ENCODE data around the gene TULP1. TPM values are rescaled to one million over a fixed set of nuclear protein-coding genes. Genes with fewer than 3 reads are reported as not detected.

TULP1 gene
- total RNA-seq, 2 experiments from 2014 or later = not detected

DNA sequence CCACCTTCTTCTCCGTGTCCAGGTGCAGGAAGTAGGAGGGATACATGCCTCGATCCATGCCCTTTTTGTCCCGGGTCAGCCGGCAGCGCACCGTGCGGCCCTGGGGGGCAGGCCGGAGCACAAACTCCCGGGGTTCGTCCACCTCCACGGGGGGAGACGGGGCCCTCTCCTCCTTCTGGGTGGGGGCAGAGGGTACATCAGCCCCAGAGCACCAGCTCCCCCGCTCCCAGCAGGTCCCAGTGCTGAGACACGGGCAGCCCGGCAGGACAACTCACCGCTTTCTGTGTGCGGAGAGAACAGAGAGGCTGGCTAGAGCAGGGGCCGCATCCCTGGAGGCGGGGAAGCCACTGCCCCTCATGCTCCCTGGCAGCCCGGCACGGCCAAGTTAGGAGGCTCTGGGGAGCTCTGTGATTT, 6.7 kb downstream of the TULP1 start:
- ChIA-PET POLR2A (no interaction called here), CTCF (no interaction called here)
- TF ChIP-seq, protein P1, sequence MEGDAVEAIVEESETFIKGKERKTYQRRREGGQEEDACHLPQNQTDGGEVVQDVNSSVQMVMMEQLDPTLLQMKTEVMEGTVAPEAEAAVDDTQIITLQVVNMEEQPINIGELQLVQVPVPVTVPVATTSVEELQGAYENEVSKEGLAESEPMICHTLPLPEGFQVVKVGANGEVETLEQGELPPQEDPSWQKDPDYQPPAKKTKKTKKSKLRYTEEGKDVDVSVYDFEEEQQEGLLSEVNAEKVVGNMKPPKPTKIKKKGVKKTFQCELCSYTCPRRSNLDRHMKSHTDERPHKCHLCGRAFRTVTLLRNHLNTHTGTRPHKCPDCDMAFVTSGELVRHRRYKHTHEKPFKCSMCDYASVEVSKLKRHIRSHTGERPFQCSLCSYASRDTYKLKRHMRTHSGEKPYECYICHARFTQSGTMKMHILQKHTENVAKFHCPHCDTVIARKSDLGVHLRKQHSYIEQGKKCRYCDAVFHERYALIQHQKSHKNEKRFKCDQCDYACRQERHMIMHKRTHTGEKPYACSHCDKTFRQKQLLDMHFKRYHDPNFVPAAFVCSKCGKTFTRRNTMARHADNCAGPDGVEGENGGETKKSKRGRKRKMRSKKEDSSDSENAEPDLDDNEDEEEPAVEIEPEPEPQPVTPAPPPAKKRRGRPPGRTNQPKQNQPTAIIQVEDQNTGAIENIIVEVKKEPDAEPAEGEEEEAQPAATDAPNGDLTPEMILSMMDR (IDR thresholded peaks at IDR 0.05) = no peak
- Mint-ChIP-seq H3K9me3 (no peaks in the 10 kb centered on the region), H3K36me3 (ENCODE audit: low read depth) (no peaks in the 10 kb centered on the region), H3K27ac (no peak overlapping the region), H3K4me3 (no peak overlapping the region), H3K27me3 (peaks cover 14% of the 10 kb centered on the region), H3K4me1 (ENCODE audit: low read depth) (no peaks in the 10 kb centered on the region)
- intact Hi-C loops (cut with DNase I, micrococcal nuclease) = no loop called here
- H3K9me3 ChIP-seq (ENCODE audit: control insufficient read depth in 1 of 2, insufficient read depth in 1 of 2, low read length in 2 of 2) = no peaks in the 10 kb centered on the region
- no peak overlapping the region for H3K27ac ChIP-seq (ENCODE audit: low read depth in 1 of 2, low read length in 2 of 2)
- H3K4me3 ChIP-seq (ENCODE audit: low read length) = no peak overlapping the region
- H3K4me1 ChIP-seq (ENCODE audit: insufficient read depth, low read length) = no peaks in the 10 kb centered on the region
- H3K36me3 ChIP-seq (ENCODE audit: insufficient read depth, low read length) = no peaks in the 10 kb centered on the region
- ATAC-seq (ENCODE audit: poor library complexity) (no peak), DNase-seq (no peak)
- peaks cover 10 to 19% of the 10 kb centered on the region in 2 experiments for H3K27me3 ChIP-seq (ENCODE audit: control insufficient read depth in 1 of 2, insufficient read depth in 2 of 2, low read length in 2 of 2)

DNA sequence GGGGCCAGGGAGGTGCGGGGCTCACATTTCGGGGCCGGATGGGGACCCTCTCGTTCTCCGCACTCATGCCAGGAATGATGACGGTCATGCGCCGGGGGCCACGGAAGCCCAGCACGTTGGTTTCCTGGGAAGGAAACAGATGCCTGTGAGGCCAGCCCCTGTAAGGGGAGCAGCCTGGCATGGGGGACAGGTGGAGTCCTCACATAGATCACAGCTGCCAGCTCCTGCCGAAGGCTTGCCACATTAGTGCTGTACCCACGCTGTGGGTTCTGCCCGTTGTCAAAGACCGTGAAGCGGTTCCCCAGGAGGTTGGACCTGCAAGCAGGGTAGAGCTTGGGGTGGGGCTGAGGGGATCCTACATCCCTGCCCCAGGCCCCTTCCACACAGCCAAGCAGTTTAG, 9.2 kb downstream of the TULP1 start:
- ATAC-seq (ENCODE audit: poor library complexity) (no peak), DNase-seq (no peak)
- Histone ChIP-seq H3K4me1 (ENCODE audit: insufficient read depth, low read length) (peaks cover 6% of the 10 kb centered on the region), H3K27me3 (ENCODE audit: control insufficient read depth in 1 of 2, insufficient read depth in 2 of 2, low read length in 2 of 2) (peaks cover 7 to 19% of the 10 kb centered on the region in 2 experiments), H3K27ac (ENCODE audit: low read depth in 1 of 2, low read length in 2 of 2) (no peak overlapping the region), H3K4me3 (ENCODE audit: low read length) (no peak overlapping the region), H3K9me3 (ENCODE audit: control insufficient read depth in 1 of 2, insufficient read depth in 1 of 2, low read length in 2 of 2) (no peaks in the 10 kb centered on the region), H3K36me3 (ENCODE audit: insufficient read depth, low read length) (no peaks in the 10 kb centered on the region)
- Mint-ChIP-seq H3K27me3 (peaks cover 28% of the 10 kb centered on the region), H3K27ac (no peak overlapping the region), H3K9me3 (no peaks in the 10 kb centered on the region), H3K4me1 (ENCODE audit: low read depth) (peaks cover 7% of the 10 kb centered on the region), H3K4me3 (no peak overlapping the region), H3K36me3 (ENCODE audit: low read depth) (no peaks in the 10 kb centered on the region)
- TF ChIP-seq, protein P1 (IDR thresholded peaks at IDR 0.05) = no peak
- intact Hi-C loops (cut with DNase I, micrococcal nuclease) = no loop called here
- CTCF ChIA-PET = no interaction called here
- POLR2A ChIA-PET = no interaction called here

DNA sequence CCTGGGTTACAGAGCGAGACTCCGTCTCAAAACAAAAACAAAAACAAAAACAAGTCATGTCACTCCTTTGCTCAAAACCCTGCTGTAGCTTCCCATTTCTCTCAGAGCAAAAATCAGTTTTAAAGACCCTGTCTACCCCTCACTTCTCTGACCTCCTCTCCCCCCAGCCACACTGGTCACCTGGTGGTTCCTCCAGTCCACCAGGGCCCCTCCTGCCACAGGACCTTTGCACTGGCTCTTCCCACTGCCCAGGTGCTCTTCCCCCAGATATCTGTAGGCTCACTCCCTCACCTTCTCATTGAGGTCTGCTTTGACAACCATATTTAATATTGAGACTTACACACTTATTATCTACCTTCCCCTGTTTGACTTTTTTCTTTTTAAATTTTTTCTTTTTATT, 10.9 kb downstream of the TULP1 start:
- Mint-ChIP-seq H3K27me3 (peaks cover 30% of the 10 kb centered on the region), H3K9me3 (no peaks in the 10 kb centered on the region)
- CTCF ChIA-PET = no interaction called here

More for the DNA sequence above, 10.9 kb downstream of the TULP1 start:
- Mint-ChIP-seq H3K36me3 (ENCODE audit: low read depth) (no peaks in the 10 kb centered on the region), H3K4me3 (no peak overlapping the region), H3K4me1 (ENCODE audit: low read depth) (peaks cover 10% of the 10 kb centered on the region), H3K27ac (no peak overlapping the region)
- ATAC-seq (ENCODE audit: poor library complexity) = no peak
- peaks cover 18% of the 10 kb centered on the region for H3K4me1 ChIP-seq (ENCODE audit: insufficient read depth, low read length)
- H3K9me3 ChIP-seq (ENCODE audit: control insufficient read depth in 1 of 2, insufficient read depth in 1 of 2, low read length in 2 of 2) = peaks cover 0 to 7% of the 10 kb centered on the region in 2 experiments
- POLR2A ChIA-PET = no interaction called here
- intact Hi-C loops (cut with DNase I, micrococcal nuclease) = no loop called here
- TF ChIP-seq, protein P1 (IDR thresholded peaks at IDR 0.05) = no peak
- H3K36me3 ChIP-seq (ENCODE audit: insufficient read depth, low read length) = no peaks in the 10 kb centered on the region
- H3K27ac ChIP-seq (ENCODE audit: low read depth in 1 of 2, low read length in 2 of 2) = no peak overlapping the region
- H3K4me3 ChIP-seq (ENCODE audit: low read length) = no peak overlapping the region
- no peak for DNase-seq
- peaks cover 7 to 26% of the 10 kb centered on the region in 2 experiments for H3K27me3 ChIP-seq (ENCODE audit: control insufficient read depth in 1 of 2, insufficient read depth in 2 of 2, low read length in 2 of 2)

All from CD4-positive, alpha-beta T cell (primary cell).